Stomach (tissue), 9 donors: ENCODE data around the gene GNA15. TPM values are rescaled to one million over a fixed set of nuclear protein-coding genes. Genes with fewer than 3 reads are reported as not detected.
A peak's percentile ranks its signal among the peaks of the same experiment; 100 is the strongest.

Experiments used
- DNase-seq, 2 donors: peaks; one replicate each; pipeline versions ENCODE4 v3.0.0 to v3.0.0-alpha.2; 2013 to 2019
- H3K27ac ChIP-seq, 5 donors: fragments of 200-600 bp in 4 of 5; sonication (generic) in 4 of 5; one replicate each; pipeline ENCODE4 v1.5.1; 2013 to 2019; ENCODE audit warnings: mild to moderate bottlenecking in 1 of 5, moderate library complexity in 1 of 5
- H3K27me3 ChIP-seq, 3 donors: fragments of 200-600 bp; sonication (generic); one replicate each; pipeline ENCODE4 v1.5.1; 2017 to 2019; ENCODE audit warnings: mixed run types in 1 of 3
- H3K36me3 ChIP-seq, 4 donors: fragments of 200-600 bp; sonication (generic); 1 replicate in 3 of 4; 2 replicates in 1 of 4; pipeline ENCODE4 v1.5.1; 2016 to 2019
- H3K4me1 ChIP-seq, 4 donors: fragments of 200-600 bp; sonication (generic); one replicate each; pipeline ENCODE4 v1.5.1; 2016 to 2019
- H3K4me3 ChIP-seq, 4 donors: fragments of 200-600 bp; sonication (generic) in 3 of 4; one replicate each; pipeline ENCODE4 v1.5.1; 2016 to 2019; ENCODE audit warnings: mild to moderate bottlenecking in 1 of 4
- H3K9me3 ChIP-seq, 4 donors: fragments of 200-600 bp; sonication (generic); one replicate each; pipeline ENCODE4 v1.5.1; 2016 to 2019
- CTCF ChIP-seq, 7 experiments: fragments of 450-650 bp in 4 of 7; fragments of 200-600 bp in 3 of 7; sonication (generic) in 3 of 7; IDR thresholded peaks; one replicate each; pipeline ENCODE4 v1.5.1; 2016 to 2019; ENCODE audit warnings: antibody characterized with exemption in 7 of 7, control low read depth in 2 of 7, mild to moderate bottlenecking in 1 of 7
- EP300 ChIP-seq: sonication (generic); formaldehyde crosslinking; IDR thresholded peaks from one replicate; pipeline ENCODE4 v1.6.1; 2017; ENCODE audit warnings: antibody characterized with exemption
- POLR2A ChIP-seq, 4 donors: fragments of 450-650 bp; IDR thresholded peaks; one replicate each; pipeline ENCODE4 v1.6.1; 2016; ENCODE audit warnings: antibody characterized with exemption in 4 of 4, control low read depth in 2 of 4, mild to moderate bottlenecking in 1 of 4, moderate library complexity in 1 of 4
- POLR2AphosphoS5 ChIP-seq, 3 donors: sonication (generic); formaldehyde crosslinking; IDR thresholded peaks; one replicate each; pipeline ENCODE4 v1.6.1; 2016; ENCODE audit warnings: antibody characterized with exemption in 3 of 3
- WGBS, 5 donors: extraction: QIAGEN DNeasy Blood & Tissue Kit in 3 of 5; methylation state at CpG; one replicate each; pipeline versions ENCODE4 v1.1.5 to v1.1.7; 2013 to 2018; 5-methylcytosine and 5-hydroxymethylcytosine counted together
- intact Hi-C: fragments of 100-400 bp; cut with DNase I; formaldehyde crosslinking; loops from one replicate; pipeline ENCODE4 v1.15.1; 2023; ENCODE audit warnings: low total_unique reads
- polyA plus RNA-seq, 3 donors: library from polyadenylated mRNA; stranded (reverse); fragments of 200-250 nt; gene quantifications; one replicate each; pipeline ENCODE4 v1.2.3, GENCODE V29; 2013
- total RNA-seq, 5 donors: library from RNA; depleted of rRNA; stranded (reverse); fragments of >200 nt; gene quantifications; one replicate each; pipeline versions ENCODE4 v1.1.0 to v1.2.3, GENCODE V29; 2014 to 2016
- donor health status: healthy with polysubstance abuse.
- donor health status: Bipolar disorder and iron deficiency.
- donor health status: healthy.

Gene GNA15
- total and polyA plus RNA-seq, 8 donors = 0.45 to 15.1 (median 4.8) TPM; not detected in 2

- TF ChIP-seq POLR2A (IDR thresholded peaks at IDR 0.05) (no peak), CTCF (IDR thresholded peaks at IDR 0.05) (no peak), EP300 (no peak), POLR2AphosphoS5 (IDR thresholded peaks at IDR 0.05) (no peak)
These were observed 34.8 kb upstream of the GNA15 start for GRCh38 chr19:3100747-3101730.

GRCh38 chr19:3102239-3103140 is 33.3 kb upstream of the GNA15 start:
- intact Hi-C loops = no loop called here
- H3K27me3 ChIP-seq = no peaks in the 10 kb centered on the region
- no peak for DNase-seq
- peaks cover 54 to 100% (median 87%) of the 10 kb centered on the region in 4 donors for H3K4me1 ChIP-seq
- no peaks in the 10 kb centered on the region for H3K9me3 ChIP-seq
- no peak for TF ChIP-seq POLR2A (IDR thresholded peaks at IDR 0.05)
- TF ChIP-seq POLR2AphosphoS5 (IDR thresholded peaks at IDR 0.05) = no peak
- no peak for TF ChIP-seq CTCF (IDR thresholded peaks at IDR 0.05)
- TF ChIP-seq EP300 = no peak
- no peak overlapping the region for H3K27ac ChIP-seq
- H3K4me3 ChIP-seq = no peak overlapping the region
- 88 to 91% (median 90%) methylated on average over 13 to 34 of the region's 34 CpGs for WGBS, 5 donors
- peaks cover 0 to 5% (median 0%) of the 10 kb centered on the region in 4 donors for H3K36me3 ChIP-seq

More at GRCh38 chr19:3100747-3101730, 34.8 kb upstream of the GNA15 start:
- WGBS, 5 donors = 64 to 75% (median 74%) methylated on average over 2 to 34 of the region's 34 CpGs
- peaks cover 0 to 5% (median 0%) of the 10 kb centered on the region in 4 donors for H3K36me3 ChIP-seq
- H3K4me3 ChIP-seq = no peak overlapping the region
- H3K27me3 ChIP-seq = peaks cover 0 to 14% (median 0%) of the 10 kb centered on the region in 3 donors
- DNase-seq = no peak
- peaks cover 60 to 100% (median 91%) of the 10 kb centered on the region in 4 donors for H3K4me1 ChIP-seq
- no peaks in the 10 kb centered on the region for H3K9me3 ChIP-seq
- intact Hi-C loops = no loop called here
- H3K27ac ChIP-seq = no peak overlapping the region

GRCh38 chr19:3104708-3104983 is 31.2 kb upstream of the GNA15 start:
- Histone ChIP-seq H3K27ac (peak overlapping the region in 2 of 5 donors; percentile 53 to 67), H3K27me3 (no peaks in the 10 kb centered on the region), H3K9me3 (no peaks in the 10 kb centered on the region), H3K4me1 (peaks cover 34 to 98% (median 82%) of the 10 kb centered on the region in 4 donors), H3K4me3 (no peak overlapping the region), H3K36me3 (peaks cover 0 to 5% (median 0%) of the 10 kb centered on the region in 4 donors)
- WGBS, 5 donors = 55 to 64% (median 58%) methylated on average over 10 of the region's 10 CpGs
- TF ChIP-seq CTCF (IDR thresholded peaks at IDR 0.05) (no peak), POLR2A (IDR thresholded peaks at IDR 0.05) (no peak), EP300 (no peak), POLR2AphosphoS5 (IDR thresholded peaks at IDR 0.05) (no peak)
- intact Hi-C loops = no loop called here
- no peak for DNase-seq
